ENCODE results near the gene NELL1.
A peak's percentile ranks its signal among the peaks of the same experiment; 100 is the strongest.

Gene NELL1

GRCh38 chr11:20719821-20720220 is 50.4 kb downstream of the NELL1 start:
- no peak for DNase-seq (ENCODE audit: low read depth)
- TF ChIP-seq CTCF (IDR thresholded peaks at IDR 0.05; ENCODE audit: insufficient read depth, low read depth, low read length, missing control alignments), result no peak
- no peak overlapping the region for H3K4me3 ChIP-seq (ENCODE audit: low read depth, low read length)

- DNase-seq (ENCODE audit: low read depth), result no peak
- TF ChIP-seq CTCF (IDR thresholded peaks at IDR 0.05; ENCODE audit: insufficient read depth, low read depth, low read length, missing control alignments), result no peak
- H3K4me3 ChIP-seq (ENCODE audit: low read depth, low read length), result no peak overlapping the region
These were observed 54.0 kb downstream of the NELL1 start for GRCh38 chr11:20723366-20723765.

- no peak for DNase-seq (ENCODE audit: low read depth)
- no peak for TF ChIP-seq CTCF (IDR thresholded peaks at IDR 0.05; ENCODE audit: insufficient read depth, low read depth, low read length, missing control alignments)
- no peak overlapping the region for H3K4me3 ChIP-seq (ENCODE audit: low read depth, low read length)
These were observed 60.3 kb downstream of the NELL1 start for GRCh38 chr11:20729597-20730105.

GRCh38 chr11:20731676-20732215 is 62.4 kb downstream of the NELL1 start:
- no peak overlapping the region for H3K4me3 ChIP-seq (ENCODE audit: low read depth, low read length)
- DNase-seq (ENCODE audit: low read depth), result no peak
- TF ChIP-seq CTCF (IDR thresholded peaks at IDR 0.05; ENCODE audit: insufficient read depth, low read depth, low read length, missing control alignments), result no peak

GRCh38 chr11:20739107-20739506 is 69.7 kb downstream of the NELL1 start:
- no peak for DNase-seq (ENCODE audit: low read depth)
- no peak overlapping the region for H3K4me3 ChIP-seq (ENCODE audit: low read depth, low read length)
- TF ChIP-seq CTCF (IDR thresholded peaks at IDR 0.05; ENCODE audit: insufficient read depth, low read depth, low read length, missing control alignments), result no peak

GRCh38 chr11:20739577-20739976 is 70.2 kb downstream of the NELL1 start:
- DNase-seq (ENCODE audit: low read depth), result no peak
- no peak for TF ChIP-seq CTCF (IDR thresholded peaks at IDR 0.05; ENCODE audit: insufficient read depth, low read depth, low read length, missing control alignments)
- no peak overlapping the region for H3K4me3 ChIP-seq (ENCODE audit: low read depth, low read length)

GRCh38 chr11:20754933-20755332 is 85.5 kb downstream of the NELL1 start:
- TF ChIP-seq CTCF (IDR thresholded peaks at IDR 0.05; ENCODE audit: insufficient read depth, low read depth, low read length, missing control alignments), result no peak
- H3K4me3 ChIP-seq (ENCODE audit: low read depth, low read length), result no peak overlapping the region
- DNase-seq (ENCODE audit: low read depth), result peak; percentile 1

Data from GM12865 (cell line).